Measurements from ENCODE around the gene NPIPA5.
"Not testable (repeated sequence)": the region's sequence is repeated elsewhere in the genome, so short reads cannot be mapped to it uniquely, and the experiment has no call there.

NPIPA5 gene

DNA sequence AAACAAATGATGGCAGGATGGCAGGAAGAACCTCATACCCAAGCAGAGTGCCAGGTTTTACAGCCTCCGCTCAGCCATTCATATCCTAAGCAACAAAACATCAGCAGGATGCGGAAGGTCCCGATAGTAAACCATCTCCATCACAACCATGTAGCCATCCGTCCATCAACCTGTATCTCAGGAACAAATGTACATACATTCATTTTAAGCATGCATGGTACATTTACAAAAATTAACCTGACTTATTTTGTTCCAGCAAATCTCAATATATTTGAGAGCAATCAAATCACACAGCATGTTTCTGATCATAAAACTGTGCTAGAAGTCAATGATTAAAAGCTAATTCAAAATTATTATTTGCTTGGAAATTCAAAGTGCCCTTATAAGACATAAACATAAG lies at the start of gene NPIPA5:
Gene NPIPA5, minus strand, starts transcription at position 101 of the 400 bp plus-strand sequence. Its CDS starts 0 bp downstream, at position 101.
- not testable (repeated sequence) for DNase-seq (ENCODE audit: low read depth)

- DNase-seq (ENCODE audit: low read depth): peak; percentile 75
Observed at GRCh38 chr16:15427648-15428239, 49.6 kb upstream of the NPIPA5 start.

DNA sequence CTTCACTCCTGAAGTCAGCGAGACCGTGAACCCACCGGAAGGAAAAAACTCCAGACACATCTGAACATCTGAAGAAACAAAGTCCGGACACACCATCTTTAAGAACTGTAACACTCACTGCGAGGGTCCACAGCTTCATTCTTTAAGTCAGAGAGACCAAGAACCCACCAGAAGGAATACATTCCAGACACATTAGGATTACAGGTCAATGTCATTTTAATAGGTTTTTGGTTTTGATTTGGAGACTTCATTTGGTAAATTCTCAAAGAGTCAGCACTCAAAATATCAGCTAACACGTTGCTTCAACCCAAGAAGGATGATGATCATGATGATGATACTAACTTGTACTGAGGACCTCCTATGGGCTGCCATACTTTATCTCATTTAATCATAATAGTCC lies 48.7 kb upstream of the NPIPA5 start:
- DNase-seq (ENCODE audit: low read depth): no peak

DNA sequence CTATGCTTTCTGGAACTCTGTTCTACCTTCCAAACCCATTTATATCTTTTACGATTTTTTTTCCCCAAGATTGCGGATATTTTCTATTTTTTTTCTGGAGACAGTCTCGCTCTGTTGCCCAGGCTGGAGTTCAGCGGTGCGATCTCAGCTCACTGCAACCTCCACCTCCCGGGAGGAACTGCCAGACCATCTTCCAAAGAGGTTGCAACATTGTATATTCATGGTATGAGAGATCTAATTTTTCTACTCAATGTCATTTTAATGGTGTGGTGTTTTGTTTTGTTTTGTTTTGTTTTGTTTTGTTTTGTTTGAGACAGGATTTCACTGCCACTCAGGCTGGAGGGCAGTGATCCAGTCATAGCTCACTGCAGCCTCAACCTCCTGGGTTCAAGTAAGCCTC lies 47.8 kb upstream of the NPIPA5 start:
- no peak for DNase-seq (ENCODE audit: low read depth)

- DNase-seq (ENCODE audit: low read depth): no peak
Observed at GRCh38 chr16:15422222-15422621, 44.1 kb upstream of the NPIPA5 start.

GRCh38 chr16:15421696-15422095 lies 43.6 kb upstream of the NPIPA5 start:
- not testable (repeated sequence) for DNase-seq (ENCODE audit: low read depth)

DNA sequence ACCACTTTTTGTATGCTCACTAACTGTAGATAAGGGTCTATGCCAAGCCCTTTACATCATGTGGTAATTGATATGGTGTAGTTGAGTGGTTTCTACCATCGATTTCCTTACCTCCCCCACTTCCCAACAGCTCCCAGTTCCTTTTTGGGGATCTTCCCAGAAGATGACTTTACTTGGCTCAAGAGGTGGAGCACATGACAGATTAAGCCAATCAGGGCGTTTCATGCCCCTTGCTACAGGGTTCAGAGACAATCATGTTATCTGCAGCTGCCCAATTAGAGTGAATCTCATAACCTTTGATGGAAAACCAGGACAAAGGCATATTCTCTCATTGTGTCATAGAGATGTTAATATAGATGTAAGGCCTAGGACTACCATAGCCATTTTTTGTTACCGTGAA lies 40.1 kb upstream of the NPIPA5 start:
- DNase-seq (ENCODE audit: low read depth): no peak

- DNase-seq (ENCODE audit: low read depth): no peak
Observed at GRCh38 chr16:15417197-15417596, 39.1 kb upstream of the NPIPA5 start.

DNA sequence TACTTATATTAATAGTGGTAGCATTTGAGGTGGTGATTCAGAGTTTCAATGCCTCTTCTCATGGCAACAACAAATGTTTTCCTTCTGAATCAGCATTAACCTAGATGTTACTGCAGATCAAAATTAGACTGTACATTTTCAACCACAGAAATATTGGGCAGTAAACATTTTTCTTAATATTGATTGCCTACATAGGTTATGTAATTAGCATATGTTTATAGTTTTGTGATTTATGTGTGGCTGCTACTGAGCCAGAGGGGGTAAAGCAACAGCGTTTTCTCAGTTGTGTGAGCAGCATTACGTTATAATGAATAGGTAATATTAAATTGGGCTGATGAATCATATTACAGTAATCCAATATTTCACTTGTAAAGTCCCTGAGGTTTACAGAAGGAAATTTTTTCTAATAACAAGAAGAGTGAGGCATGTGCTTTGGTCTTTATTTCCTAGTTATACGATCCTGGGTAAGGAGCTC lies 37.5 kb upstream of the NPIPA5 start:
- no peak for DNase-seq (ENCODE audit: low read depth)

DNA sequence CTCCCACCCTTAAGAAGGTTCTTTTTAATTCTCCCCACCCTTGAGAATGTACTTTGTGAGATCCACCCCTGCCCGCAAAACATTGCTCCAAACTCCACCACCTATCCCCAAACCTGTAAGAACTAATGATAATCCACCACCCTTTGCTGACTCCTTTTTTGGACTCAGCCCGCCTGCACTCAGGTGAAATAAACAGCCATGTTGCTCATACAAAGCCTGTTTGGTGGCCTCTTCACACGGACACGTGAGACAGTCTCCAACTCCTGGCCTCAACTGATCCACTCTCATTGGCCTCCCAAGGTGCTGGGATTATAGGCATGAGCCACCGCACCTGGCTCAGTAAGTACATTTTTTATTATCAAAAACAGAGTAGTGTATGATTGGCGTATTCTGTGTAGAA lies 31.4 kb upstream of the NPIPA5 start:
- not testable (repeated sequence) for DNase-seq (ENCODE audit: low read depth)

- not testable (repeated sequence) for DNase-seq (ENCODE audit: low read depth)
Observed at GRCh38 chr16:15407756-15408155, 29.7 kb upstream of the NPIPA5 start.

DNA sequence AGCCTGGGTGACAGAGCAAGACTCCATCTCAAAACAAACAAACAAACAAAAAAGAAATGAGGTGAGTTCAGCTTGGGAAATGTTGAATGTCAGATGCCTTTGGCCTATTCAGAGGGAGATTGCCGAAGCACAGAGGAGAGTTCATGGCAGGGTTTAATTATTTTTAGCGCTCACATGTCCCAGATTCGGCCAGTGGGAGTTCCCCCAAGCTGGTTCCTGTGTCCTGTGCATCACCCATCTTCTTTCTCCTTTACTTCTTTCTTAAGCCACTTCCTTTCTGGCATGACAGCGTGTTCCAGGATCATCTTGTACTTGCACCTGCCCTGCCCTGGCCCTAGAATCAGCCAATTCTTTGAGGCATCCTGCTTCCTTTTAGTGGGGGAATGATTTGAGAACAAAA lies 26.7 kb upstream of the NPIPA5 start:
- DNase-seq (ENCODE audit: low read depth): no peak

GRCh38 chr16:15404091-15404490 lies 26.0 kb upstream of the NPIPA5 start:
- not testable (repeated sequence) for DNase-seq (ENCODE audit: low read depth)

- DNase-seq (ENCODE audit: low read depth): no peak
Observed at GRCh38 chr16:15403392-15403995, 25.4 kb upstream of the NPIPA5 start.

DNA sequence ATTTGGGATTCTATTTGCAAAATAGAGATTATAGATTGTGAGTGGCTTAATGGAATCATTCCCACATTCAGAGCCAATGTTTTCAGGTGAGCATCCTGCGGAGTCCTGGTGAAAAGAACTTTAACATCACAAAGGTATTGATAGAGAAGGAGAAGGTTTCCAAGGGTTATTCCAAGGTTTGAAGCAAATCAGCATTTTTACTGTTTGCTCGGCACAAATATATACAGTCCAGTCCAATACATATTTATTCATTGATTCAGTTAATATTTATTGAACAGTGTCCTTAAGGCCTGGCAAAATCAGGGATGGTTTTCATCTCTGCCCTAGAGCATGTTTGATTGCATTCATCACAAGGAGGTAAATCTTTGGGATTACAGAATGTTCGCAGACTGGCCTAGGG lies 23.9 kb upstream of the NPIPA5 start:
- DNase-seq (ENCODE audit: low read depth): no peak

GRCh38 chr16:15400314-15400713 lies 22.2 kb upstream of the NPIPA5 start:
- DNase-seq (ENCODE audit: low read depth): not testable (repeated sequence)

- DNase-seq (ENCODE audit: low read depth): no peak
Observed at GRCh38 chr16:15399317-15399716, 21.2 kb upstream of the NPIPA5 start.

- no peak for DNase-seq (ENCODE audit: low read depth)
Observed at GRCh38 chr16:15398618-15399316, 20.7 kb upstream of the NPIPA5 start.

GRCh38 chr16:15396948-15397594 lies 19.0 kb upstream of the NPIPA5 start:
- no peak for DNase-seq (ENCODE audit: low read depth)

DNA sequence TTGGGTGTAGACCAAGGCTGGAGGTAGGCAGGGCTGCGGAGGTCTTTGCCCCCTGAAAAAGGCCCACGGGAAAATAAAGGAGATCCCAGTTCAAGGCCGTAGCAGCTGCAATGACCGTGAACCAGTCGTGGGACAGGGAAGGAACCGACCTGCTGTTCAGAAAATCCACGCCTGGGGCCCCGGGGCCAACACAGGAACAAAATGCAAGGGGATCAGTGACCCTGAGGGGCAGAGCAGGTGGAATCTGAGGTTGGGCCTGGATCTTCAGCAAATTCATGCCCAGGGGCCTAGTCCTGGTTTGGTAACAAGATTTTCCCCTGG lies 18.4 kb upstream of the NPIPA5 start:
- DNase-seq (ENCODE audit: low read depth): not testable (repeated sequence)

- DNase-seq (ENCODE audit: low read depth): not testable (repeated sequence)
Observed at GRCh38 chr16:15395631-15396508, 17.8 kb upstream of the NPIPA5 start, which contains the start of gene MPV17L. Gene MPV17L (plus strand): TSS chr16:15395754. CDS start chr16:15395898, 144 bp downstream.

DNA sequence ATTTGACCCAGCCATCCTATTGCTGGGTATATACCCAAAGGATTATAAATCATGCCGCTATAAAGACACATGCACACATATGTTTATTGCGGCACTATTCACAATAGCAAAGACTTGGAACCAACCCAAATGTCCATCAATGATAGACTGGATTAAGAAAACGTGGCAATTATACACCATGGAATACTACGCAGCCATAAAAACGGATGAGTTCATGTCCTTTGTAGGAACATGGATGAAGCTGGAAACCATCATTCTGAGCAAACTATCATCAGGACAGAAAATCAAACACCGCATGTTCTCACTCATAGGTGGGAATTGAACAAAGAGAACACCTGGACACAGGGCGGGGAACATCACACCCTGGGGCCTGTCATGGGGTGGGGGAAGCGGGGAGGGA lies 14.9 kb upstream of the NPIPA5 start:
- DNase-seq (ENCODE audit: low read depth): not testable (repeated sequence)

Data from GM04504 (cell line).